A673 (cell line): ENCODE measurements around the gene LHX4. TPM values are rescaled to one million over a fixed set of nuclear protein-coding genes. Genes with fewer than 3 reads are reported as not detected.

ENCODE experiments used
- BruUV-seq: library from RNA; stranded (reverse); fragments of 400-500 nt; replicated peaks from 2 replicates; lab custom pipeline; 2021; lab: Mats Ljungman, UMichigan
- CTCF ChIA-PET: fragments of 300-600 bp; sonication (Branson Sonifier 250); formaldehyde crosslinking; loops from one replicate; lab custom pipeline; 2022; ENCODE audit warnings: antibody characterized with exemption; lab: Charles Lee
- POLR2A ChIA-PET: fragments of 300-600 bp; sonication (Branson Sonifier 250); formaldehyde crosslinking; loops from one replicate; lab custom pipeline; 2022; ENCODE audit warnings: antibody characterized with exemption; ENCODE audit not compliant: low non-redundant PET; lab: Charles Lee
- DNase-seq: peaks from one replicate; pipeline ENCODE4 v3.0.0-alpha.2; 2015; ENCODE audit warnings: low spot score
- H3K27ac ChIP-seq: fragments of 200-600 bp; sonication (generic); 2 replicates; pipeline ENCODE4 v1.5.1; 2016; ENCODE audit warnings: mixed run types, low read depth, mild to moderate bottlenecking, mixed read lengths, antibody characterized with exemption, low read length; ENCODE audit not compliant: poor library complexity, severe bottlenecking
- H3K27me3 ChIP-seq: fragments of 200-600 bp; sonication (generic); replicated peaks from 2 replicates; pipeline ENCODE4 v1.6.1; 2017; ENCODE audit warnings: mixed run types, low read depth, mild to moderate bottlenecking, mixed read lengths, antibody characterized with exemption, low read length; ENCODE audit not compliant: insufficient read depth, poor library complexity
- H3K36me3 ChIP-seq: fragments of 200-600 bp; sonication (generic); 2 replicates; pipeline ENCODE4 v1.6.1; 2016; ENCODE audit warnings: mixed run types, mild to moderate bottlenecking, mixed read lengths, antibody characterized with exemption, low read length; ENCODE audit not compliant: insufficient read depth, poor library complexity, severe bottlenecking
- H3K4me1 ChIP-seq: fragments of 200-600 bp; sonication (generic); 2 replicates; pipeline ENCODE4 v1.6.1; 2017; ENCODE audit warnings: mixed run types, mild to moderate bottlenecking, mixed read lengths, antibody characterized with exemption, low read length; ENCODE audit not compliant: insufficient read depth, poor library complexity, severe bottlenecking
- H3K4me3 ChIP-seq: fragments of 200-600 bp; sonication (generic); 2 replicates; pipeline ENCODE4 v1.5.1; 2016; ENCODE audit warnings: low read depth, mixed run types, mild to moderate bottlenecking, mixed read lengths, low read length; ENCODE audit not compliant: poor library complexity, severe bottlenecking
- H3K9me3 ChIP-seq: fragments of 200-600 bp; sonication (generic); 2 replicates; pipeline ENCODE4 v1.6.1; 2016; ENCODE audit warnings: mixed run types, low read depth, mild to moderate bottlenecking, mixed read lengths, antibody characterized with exemption, low read length; ENCODE audit not compliant: poor library complexity, severe bottlenecking
- CTCF ChIP-seq: fragments of 300-800, 200-600 bp; sonication (generic); conservative IDR thresholded peaks from 2 replicates; pipeline ENCODE4 v1.5.1; 2017; ENCODE audit warnings: low read depth, mild to moderate bottlenecking, antibody characterized with exemption, low read length, moderate library complexity, mixed read lengths
- EZH2 ChIP-seq: fragments of 200-600 bp; sonication (generic); IDR thresholded peaks from 2 replicates; pipeline ENCODE4 v1.6.1; 2017; ENCODE audit warnings: borderline replicate concordance, low read depth, mild to moderate bottlenecking, mixed read lengths, antibody characterized with exemption, low read length; ENCODE audit not compliant: poor library complexity, severe bottlenecking
- intact Hi-C: fragments of 100-400 bp; cut with micrococcal nuclease; formaldehyde crosslinking; loops from one replicate; pipeline ENCODE4 v1.10.0; 2022; ENCODE audit not compliant: unreplicated experiment
- total RNA-seq: library from RNA; stranded (reverse); gene quantifications from 2 replicates; pipeline ENCODE4 v1.2.3, GENCODE V29; 2021

Gene LHX4
- total RNA-seq, 1 experiment from 2014 or later: not detected

- intact Hi-C loops: no loop called here
- POLR2A ChIA-PET: no interaction called here
- DNase-seq: no peak
- Histone ChIP-seq H3K4me3 (no peak overlapping the region), H3K27ac (no peak overlapping the region), H3K9me3 (no peaks in the 10 kb centered on the region), H3K27me3 (peaks cover 89% of the 10 kb centered on the region), H3K4me1 (peaks cover 13% of the 10 kb centered on the region), H3K36me3 (no peaks in the 10 kb centered on the region)
- TF ChIP-seq CTCF (no peak), EZH2 (peak; percentile 34)
- CTCF ChIA-PET: no interaction called here
- BruUV-seq: no TSS peak
These were observed 2.0 kb upstream of the LHX4 start for GRCh38 chr1:180227861-180228647.

- intact Hi-C loops: no loop called here
- Histone ChIP-seq H3K36me3 (no peaks in the 10 kb centered on the region), H3K27me3 (peaks cover 90% of the 10 kb centered on the region), H3K9me3 (no peaks in the 10 kb centered on the region), H3K4me3 (peak overlapping the region; percentile 50), H3K4me1 (peaks cover 13% of the 10 kb centered on the region), H3K27ac (no peak overlapping the region)
- BruUV-seq: no TSS peak
- no peak for DNase-seq
- CTCF ChIA-PET: no interaction called here
- TF ChIP-seq CTCF (no peak), EZH2 (peak; percentile 95)
- POLR2A ChIA-PET: no interaction called here
These were observed 1.2 kb upstream of the LHX4 start for GRCh38 chr1:180228648-180229482.

GRCh38 chr1:180230416-180230790 lies 339 bp downstream of the LHX4 start:
- peaks cover 94% of the 10 kb centered on the region for H3K27me3 ChIP-seq

More at GRCh38 chr1:180230416-180230790, 339 bp downstream of the LHX4 start:
- Histone ChIP-seq H3K36me3 (no peaks in the 10 kb centered on the region), H3K4me3 (peak overlapping the region; percentile 50), H3K9me3 (no peaks in the 10 kb centered on the region), H3K27ac (no peak overlapping the region), H3K4me1 (peaks cover 13% of the 10 kb centered on the region)
- intact Hi-C loops: no loop called here
- DNase-seq: no peak
- ChIA-PET CTCF (interaction anchor here (0.6 to 0.9 kb wide), 2 partner anchors 49 to 123 kb away, joined by 3 to 5 read pairs; no protein-coding TSS in a partner anchor), POLR2A (interaction anchor here (0.6 kb wide), 1 partner anchor 560 kb away, joined by 5 read pairs; no protein-coding TSS in a partner anchor)
- TF ChIP-seq EZH2 (no peak), CTCF (no peak)
- no TSS peak for BruUV-seq
